Nephron (organoid): Measurements from ENCODE around the gene CASTOR1.

Source experiments
- H3K27ac Mint-ChIP-seq, 3 experiments: 2 replicates each; pipeline ENCODE4 v1.8.0; 2020; ENCODE audit warnings: mixed read lengths in 3 of 3, mild to moderate bottlenecking in 2 of 3, moderate library complexity in 1 of 3
- H3K27me3 Mint-ChIP-seq: 2 replicates; pipeline ENCODE4 v1.8.0; 2021; ENCODE audit warnings: low read depth, mild to moderate bottlenecking, moderate library complexity, mixed read lengths
- H3K36me3 Mint-ChIP-seq: 2 replicates; pipeline ENCODE4 v1.8.0; 2020; ENCODE audit warnings: low read depth, mixed read lengths
- H3K4me1 Mint-ChIP-seq: 2 replicates; pipeline ENCODE4 v1.8.0; 2020; ENCODE audit warnings: mixed read lengths
- H3K4me3 Mint-ChIP-seq, 3 experiments: 2 replicates each; pipeline ENCODE4 v1.8.0; 2020; ENCODE audit warnings: mild to moderate bottlenecking in 3 of 3, mixed read lengths in 3 of 3, moderate library complexity in 2 of 3
- H3K9me3 Mint-ChIP-seq: 2 replicates; pipeline ENCODE4 v1.8.0; 2020; ENCODE audit warnings: mixed read lengths
- TF ChIP-seq, protein P1 (sequence below), 3 experiments: fragments of 200-600 bp; sonication (generic); IDR thresholded peaks; one replicate each; pipeline ENCODE4 v1.5.0; 2021; ENCODE audit warnings: antibody characterized with exemption in 3 of 3; ENCODE audit not compliant: unreplicated experiment in 3 of 3

CASTOR1 gene

DNA sequence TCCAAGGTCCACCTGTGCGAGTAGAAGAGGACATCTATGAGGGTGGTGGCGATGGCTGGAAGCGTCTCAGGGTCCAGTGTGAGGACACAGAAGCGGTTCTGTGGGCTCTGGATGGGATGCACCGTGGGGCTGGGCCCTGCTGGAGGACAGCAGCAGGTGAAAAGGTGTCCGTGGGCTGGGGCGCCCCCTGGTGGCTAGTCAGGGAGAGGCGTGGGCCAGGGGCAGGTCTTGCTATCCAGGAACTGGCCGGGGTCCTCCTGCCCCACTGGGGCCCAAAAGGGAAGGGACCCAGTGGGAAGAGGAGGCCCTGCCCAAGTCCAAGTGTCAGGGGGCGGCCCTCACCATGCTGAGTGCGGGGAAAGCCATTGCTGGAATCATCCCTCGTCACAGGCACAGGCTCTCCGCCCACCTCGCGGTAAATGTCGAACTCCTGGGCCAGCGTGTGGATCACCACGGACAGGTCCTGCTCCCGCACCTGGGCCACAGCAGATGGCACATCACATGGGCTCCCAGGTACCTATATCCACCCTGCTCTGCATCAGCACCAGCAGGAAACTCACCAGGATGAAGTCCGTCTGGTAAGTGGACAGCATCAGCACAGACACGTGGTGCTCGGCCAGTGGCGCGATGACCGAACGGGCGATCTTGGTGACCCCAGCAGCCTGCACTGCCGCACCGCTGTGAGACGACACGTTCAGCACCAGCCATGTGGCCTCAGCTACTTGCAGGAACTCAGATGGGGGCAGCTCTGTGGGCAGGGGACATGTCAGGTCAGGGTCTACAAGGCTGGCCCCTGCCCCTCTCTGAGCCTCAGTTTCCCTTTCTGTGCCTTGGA lies 2.3 kb downstream of the CASTOR1 start:
- no peaks in the 10 kb centered on the region for H3K36me3 Mint-ChIP-seq
- H3K4me1 Mint-ChIP-seq, result peaks cover 13% of the 10 kb centered on the region
- H3K27ac Mint-ChIP-seq, result no peak overlapping the region
- H3K9me3 Mint-ChIP-seq, result no peaks in the 10 kb centered on the region
- TF ChIP-seq, protein P1, sequence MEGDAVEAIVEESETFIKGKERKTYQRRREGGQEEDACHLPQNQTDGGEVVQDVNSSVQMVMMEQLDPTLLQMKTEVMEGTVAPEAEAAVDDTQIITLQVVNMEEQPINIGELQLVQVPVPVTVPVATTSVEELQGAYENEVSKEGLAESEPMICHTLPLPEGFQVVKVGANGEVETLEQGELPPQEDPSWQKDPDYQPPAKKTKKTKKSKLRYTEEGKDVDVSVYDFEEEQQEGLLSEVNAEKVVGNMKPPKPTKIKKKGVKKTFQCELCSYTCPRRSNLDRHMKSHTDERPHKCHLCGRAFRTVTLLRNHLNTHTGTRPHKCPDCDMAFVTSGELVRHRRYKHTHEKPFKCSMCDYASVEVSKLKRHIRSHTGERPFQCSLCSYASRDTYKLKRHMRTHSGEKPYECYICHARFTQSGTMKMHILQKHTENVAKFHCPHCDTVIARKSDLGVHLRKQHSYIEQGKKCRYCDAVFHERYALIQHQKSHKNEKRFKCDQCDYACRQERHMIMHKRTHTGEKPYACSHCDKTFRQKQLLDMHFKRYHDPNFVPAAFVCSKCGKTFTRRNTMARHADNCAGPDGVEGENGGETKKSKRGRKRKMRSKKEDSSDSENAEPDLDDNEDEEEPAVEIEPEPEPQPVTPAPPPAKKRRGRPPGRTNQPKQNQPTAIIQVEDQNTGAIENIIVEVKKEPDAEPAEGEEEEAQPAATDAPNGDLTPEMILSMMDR (IDR thresholded peaks at IDR 0.05; ENCODE audit: unreplicated experiment in 3 of 3), result peak; percentile 82 to 85 (median 85)
- H3K4me3 Mint-ChIP-seq, result peak overlapping the region; percentile 45 to 68 (median 66)
- H3K27me3 Mint-ChIP-seq, result no peaks in the 10 kb centered on the region

DNA sequence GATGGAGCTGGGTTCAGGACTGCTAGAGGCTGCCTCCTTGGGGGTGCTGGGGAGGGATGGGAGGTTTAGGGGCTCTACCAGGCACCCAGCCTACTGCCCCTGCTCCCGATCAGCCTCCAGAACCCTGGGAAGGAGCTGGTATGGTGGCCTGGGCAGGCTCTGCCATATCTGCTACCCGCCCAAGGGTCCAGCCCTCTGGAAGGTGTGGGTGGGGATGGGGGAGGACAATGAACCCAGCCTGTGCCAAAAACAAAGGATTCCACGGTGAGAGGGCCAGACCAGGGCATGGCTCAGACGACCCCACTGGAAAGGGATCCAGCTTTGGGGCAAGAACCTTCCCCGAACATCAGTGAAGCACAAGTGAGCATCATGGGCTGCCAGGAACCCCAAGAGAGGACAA lies 3.0 kb downstream of the CASTOR1 start:
- H3K27me3 Mint-ChIP-seq, result no peaks in the 10 kb centered on the region
- no peaks in the 10 kb centered on the region for H3K9me3 Mint-ChIP-seq
- TF ChIP-seq, protein P1 (IDR thresholded peaks at IDR 0.05; ENCODE audit: unreplicated experiment in 3 of 3), result no peak
- H3K36me3 Mint-ChIP-seq, result no peaks in the 10 kb centered on the region
- H3K4me3 Mint-ChIP-seq, result peak overlapping the region; percentile 11 to 68 (median 66)
- H3K4me1 Mint-ChIP-seq, result peaks cover 13% of the 10 kb centered on the region
- H3K27ac Mint-ChIP-seq, result no peak overlapping the region

DNA sequence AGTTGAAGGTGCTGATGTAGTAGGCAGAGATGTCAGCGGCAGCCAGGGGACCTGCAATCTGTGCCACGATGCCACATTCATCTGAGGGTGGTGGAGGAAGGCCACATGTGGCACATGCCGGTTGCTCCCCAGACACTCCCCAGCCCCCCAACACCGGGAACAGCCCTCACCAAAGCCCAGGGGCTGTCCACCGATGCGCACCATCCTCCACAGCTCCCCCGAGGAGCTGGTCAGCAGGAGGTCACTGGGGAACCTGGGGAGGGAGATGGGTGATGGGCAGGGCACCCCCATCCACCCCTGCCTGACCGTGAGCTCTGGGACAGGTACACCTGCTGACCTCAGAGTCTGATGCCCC lies 3.5 kb downstream of the CASTOR1 start:
- Mint-ChIP-seq H3K9me3 (no peaks in the 10 kb centered on the region), H3K4me3 (no peak overlapping the region), H3K27me3 (no peaks in the 10 kb centered on the region), H3K4me1 (peaks cover 13% of the 10 kb centered on the region), H3K36me3 (no peaks in the 10 kb centered on the region), H3K27ac (no peak overlapping the region)
- TF ChIP-seq, protein P1 (IDR thresholded peaks at IDR 0.05; ENCODE audit: unreplicated experiment in 3 of 3), result no peak

DNA sequence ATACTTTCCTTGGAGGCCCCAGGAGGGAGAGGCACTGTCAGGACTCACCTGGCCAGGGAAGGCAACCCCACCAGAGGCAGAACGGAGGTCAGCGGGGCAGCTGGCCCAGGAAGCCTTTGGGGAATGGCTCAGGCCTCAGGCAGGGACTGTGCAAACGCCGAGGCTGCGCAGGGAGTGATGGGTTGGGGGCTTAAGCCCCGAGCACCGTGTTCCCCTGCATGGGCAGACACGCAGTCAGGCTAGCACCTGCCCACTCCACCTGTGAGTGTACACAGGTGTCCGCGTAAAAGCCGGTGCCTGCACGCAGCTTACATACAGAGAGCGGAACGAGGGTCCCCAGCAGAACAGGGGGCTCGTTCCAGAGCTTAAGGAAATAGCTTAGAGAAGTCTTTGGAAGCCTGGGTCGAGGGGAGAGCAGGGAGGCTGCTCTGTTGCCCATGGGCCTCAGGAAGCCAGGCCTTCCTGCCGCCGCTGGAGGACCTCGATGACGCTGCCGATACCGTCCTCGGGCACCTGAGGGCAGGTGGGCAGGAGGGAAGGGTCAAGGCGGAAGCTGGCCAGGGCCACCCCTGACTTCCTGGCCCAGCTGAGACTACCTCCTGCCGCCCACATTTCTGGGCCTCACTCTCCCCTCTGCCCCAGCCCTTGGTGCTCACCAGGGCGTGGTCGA lies 4.0 kb downstream of the CASTOR1 start:
- TF ChIP-seq, protein P1 (IDR thresholded peaks at IDR 0.05; ENCODE audit: unreplicated experiment in 3 of 3), result no peak
- Mint-ChIP-seq H3K4me1 (peaks cover 9% of the 10 kb centered on the region), H3K36me3 (no peaks in the 10 kb centered on the region), H3K9me3 (no peaks in the 10 kb centered on the region), H3K4me3 (peak overlapping the region in 1 of 3 experiments; percentile 12), H3K27me3 (no peaks in the 10 kb centered on the region), H3K27ac (no peak overlapping the region)

DNA sequence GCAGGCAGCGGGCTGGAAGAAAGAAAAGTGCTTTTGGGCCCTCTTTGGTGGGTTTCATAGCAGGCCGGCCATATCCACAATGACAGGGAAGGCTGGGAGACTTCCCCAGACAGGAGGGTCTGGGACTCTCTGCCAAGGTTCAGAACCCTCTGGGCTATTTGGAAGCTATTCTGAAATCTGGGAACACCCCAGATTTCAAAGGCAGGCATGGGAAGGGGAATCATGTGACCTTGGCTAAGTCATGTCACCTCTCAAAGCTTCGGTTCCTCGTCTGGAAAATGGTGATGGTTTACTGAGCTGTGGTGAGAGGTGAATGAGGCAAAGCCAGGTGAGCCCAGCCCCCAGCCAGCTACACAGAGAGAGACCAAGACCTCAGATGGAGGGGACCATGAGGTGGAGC lies 4.6 kb downstream of the CASTOR1 start:
- Mint-ChIP-seq H3K4me1 (peaks cover 8% of the 10 kb centered on the region), H3K27me3 (no peaks in the 10 kb centered on the region), H3K36me3 (no peaks in the 10 kb centered on the region), H3K27ac (no peak overlapping the region), H3K4me3 (peak overlapping the region in 2 of 3 experiments; percentile 15 to 19), H3K9me3 (no peaks in the 10 kb centered on the region)
- TF ChIP-seq, protein P1 (IDR thresholded peaks at IDR 0.05; ENCODE audit: unreplicated experiment in 3 of 3), result no peak
